Panc1 (cell line): ENCODE results near the gene PROCR. TPM values are rescaled to one million over a fixed set of nuclear protein-coding genes. Genes with fewer than 3 reads are reported as not detected.

Source experiments
- ATAC-seq: fragments of 200-7000 bp; cut with Tn5 transposase; 2 replicates; pipeline ENCODE4 v1.9.1; 2020; ENCODE audit warnings: mild to moderate bottlenecking, moderate library complexity
- BruUV-seq: library from RNA; stranded (reverse); fragments of 400-500 nt; replicated peaks from 2 replicates; lab custom pipeline; 2021; lab: Mats Ljungman, UMichigan
- CTCF ChIA-PET: fragments of 300-600 bp; sonication (Branson Sonifier 250); formaldehyde crosslinking; loops from one replicate; lab custom pipeline; 2022; ENCODE audit warnings: antibody characterized with exemption; lab: Charles Lee
- POLR2A ChIA-PET: fragments of 300-600 bp; sonication (Branson Sonifier 250); formaldehyde crosslinking; loops from one replicate; lab custom pipeline; 2022; ENCODE audit warnings: antibody characterized with exemption; lab: Charles Lee
- DNase-seq: peaks from one replicate; pipeline ENCODE4 v3.0.0-alpha.2; 2010; ENCODE audit warnings: low read depth, low spot score
- H3K27ac ChIP-seq: 2 replicates; pipeline ENCODE4 v1.5.1; 2011; ENCODE audit warnings: mild to moderate bottlenecking, low read length, inconsistent platforms
- H3K27me3 ChIP-seq: fragments of 200-500 bp; sonication (Bioruptor generic); 2 replicates; pipeline ENCODE4 v1.6.0; 2014; ENCODE audit warnings: low read length, inconsistent platforms; ENCODE audit not compliant: control insufficient read depth, insufficient read depth
- H3K36me3 ChIP-seq: fragments of 200-500 bp; sonication (Bioruptor generic); 2 replicates; pipeline ENCODE4 v1.5.1; 2014; ENCODE audit warnings: inconsistent platforms, mild to moderate bottlenecking, low read length, moderate library complexity; ENCODE audit not compliant: control insufficient read depth, insufficient read depth
- H3K4me1 ChIP-seq: 2 replicates; pipeline ENCODE4 v1.5.1; 2011; ENCODE audit warnings: inconsistent platforms, mild to moderate bottlenecking, low read length, moderate library complexity; ENCODE audit not compliant: control insufficient read depth, insufficient read depth
- H3K4me3 ChIP-seq, 2 experiments: 2 replicates each; pipeline ENCODE4 v1.5.1; 2011 to 2012; ENCODE audit warnings: low read depth in 2 of 2, low read length in 2 of 2, mild to moderate bottlenecking in 2 of 2, inconsistent platforms in 1 of 2, moderate library complexity in 1 of 2
- H3K9me3 ChIP-seq: fragments of 200-500 bp; sonication (Bioruptor generic); 2 replicates; pipeline ENCODE4 v1.5.1; 2014; ENCODE audit warnings: low read depth, mild to moderate bottlenecking, inconsistent platforms, low read length, moderate library complexity; ENCODE audit not compliant: control insufficient read depth, insufficient read depth
- CTCF ChIP-seq: fragments of 450-650 bp; IDR thresholded peaks from 2 replicates; pipeline ENCODE4 v1.5.1; 2017; ENCODE audit warnings: mild to moderate bottlenecking
- POLR2AphosphoS5 ChIP-seq: IDR thresholded peaks from 2 replicates; pipeline ENCODE4 v1.6.1; 2012; ENCODE audit warnings: mild to moderate bottlenecking, low read depth, low read length, moderate library complexity
- SIN3A ChIP-seq: IDR thresholded peaks from 2 replicates; pipeline ENCODE4 v1.6.1; 2012; ENCODE audit warnings: low read depth, mild to moderate bottlenecking, low read length, moderate library complexity, borderline replicate concordance; ENCODE audit not compliant: insufficient read depth
- TCF7L2 ChIP-seq: IDR thresholded peaks from 2 replicates; pipeline ENCODE4 v1.6.1; 2011; ENCODE audit warnings: mild to moderate bottlenecking, low read depth, low read length, inconsistent platforms
- in situ Hi-C: cut with HindIII; loops from 2 replicates; pipeline ENCODE4 v1.10.0; 2016; ENCODE audit warnings: low sequenced_read_pairs, low pct_unique_long_range_greater_than_20kb
- intact Hi-C: fragments of 100-400 bp; cut with micrococcal nuclease; formaldehyde crosslinking; loops from one replicate; pipeline ENCODE4 v1.10.0; 2022; ENCODE audit not compliant: unreplicated experiment
- total RNA-seq: library from RNA; stranded (reverse); gene quantifications from one replicate; pipeline ENCODE4 v1.2.1, GENCODE V29; 2021; ENCODE audit not compliant: unreplicated experiment
- TF ChIP-seq, protein P1 (sequence below), 2 experiments: IDR thresholded peaks; 2 replicates each; pipeline ENCODE4 v1.6.1; 2011 to 2012; ENCODE audit warnings: low read depth in 2 of 2, control low read depth in 1 of 2, low read length in 1 of 2, mild to moderate bottlenecking in 1 of 2, moderate library complexity in 1 of 2; ENCODE audit not compliant: insufficient read depth in 1 of 2

PROCR gene
- total RNA-seq, 1 experiment from 2014 or later, result 38.0 TPM

GRCh38 chr20:35133735-35134134 is 38.1 kb upstream of the PROCR start:
- peaks cover 2% of the 10 kb centered on the region; the same call in 1 of the 2 replicates for H3K36me3 ChIP-seq
- H3K27ac ChIP-seq, result no peak overlapping the region
- H3K9me3 ChIP-seq, result no peaks in the 10 kb centered on the region
- intact Hi-C loops, result no loop called here
- no peak for TF ChIP-seq SIN3A
- TF ChIP-seq CTCF, result no peak
- TF ChIP-seq TCF7L2, result no peak
- TF ChIP-seq, protein P1, sequence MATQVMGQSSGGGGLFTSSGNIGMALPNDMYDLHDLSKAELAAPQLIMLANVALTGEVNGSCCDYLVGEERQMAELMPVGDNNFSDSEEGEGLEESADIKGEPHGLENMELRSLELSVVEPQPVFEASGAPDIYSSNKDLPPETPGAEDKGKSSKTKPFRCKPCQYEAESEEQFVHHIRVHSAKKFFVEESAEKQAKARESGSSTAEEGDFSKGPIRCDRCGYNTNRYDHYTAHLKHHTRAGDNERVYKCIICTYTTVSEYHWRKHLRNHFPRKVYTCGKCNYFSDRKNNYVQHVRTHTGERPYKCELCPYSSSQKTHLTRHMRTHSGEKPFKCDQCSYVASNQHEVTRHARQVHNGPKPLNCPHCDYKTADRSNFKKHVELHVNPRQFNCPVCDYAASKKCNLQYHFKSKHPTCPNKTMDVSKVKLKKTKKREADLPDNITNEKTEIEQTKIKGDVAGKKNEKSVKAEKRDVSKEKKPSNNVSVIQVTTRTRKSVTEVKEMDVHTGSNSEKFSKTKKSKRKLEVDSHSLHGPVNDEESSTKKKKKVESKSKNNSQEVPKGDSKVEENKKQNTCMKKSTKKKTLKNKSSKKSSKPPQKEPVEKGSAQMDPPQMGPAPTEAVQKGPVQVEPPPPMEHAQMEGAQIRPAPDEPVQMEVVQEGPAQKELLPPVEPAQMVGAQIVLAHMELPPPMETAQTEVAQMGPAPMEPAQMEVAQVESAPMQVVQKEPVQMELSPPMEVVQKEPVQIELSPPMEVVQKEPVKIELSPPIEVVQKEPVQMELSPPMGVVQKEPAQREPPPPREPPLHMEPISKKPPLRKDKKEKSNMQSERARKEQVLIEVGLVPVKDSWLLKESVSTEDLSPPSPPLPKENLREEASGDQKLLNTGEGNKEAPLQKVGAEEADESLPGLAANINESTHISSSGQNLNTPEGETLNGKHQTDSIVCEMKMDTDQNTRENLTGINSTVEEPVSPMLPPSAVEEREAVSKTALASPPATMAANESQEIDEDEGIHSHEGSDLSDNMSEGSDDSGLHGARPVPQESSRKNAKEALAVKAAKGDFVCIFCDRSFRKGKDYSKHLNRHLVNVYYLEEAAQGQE (IDR thresholded peaks at IDR 0.05; ENCODE audit: insufficient read depth in 1 of 2, low read depth in 2 of 2, low read length in 1 of 2), result no peak
- TF ChIP-seq POLR2AphosphoS5, result no peak
- H3K4me3 ChIP-seq, result no peak overlapping the region
- ChIA-PET POLR2A (interaction anchor here (0.6 kb wide), 1 partner anchor 77 kb away, joined by 6 read pairs; no protein-coding TSS in a partner anchor), CTCF (no interaction called here)
- H3K4me1 ChIP-seq, result no peaks in the 10 kb centered on the region
- in situ Hi-C loops, result no loop called here
- H3K27me3 ChIP-seq, result no peaks in the 10 kb centered on the region
- ATAC-seq, result no peak
- DNase-seq, result no peak
- BruUV-seq, result no TSS peak

DNA sequence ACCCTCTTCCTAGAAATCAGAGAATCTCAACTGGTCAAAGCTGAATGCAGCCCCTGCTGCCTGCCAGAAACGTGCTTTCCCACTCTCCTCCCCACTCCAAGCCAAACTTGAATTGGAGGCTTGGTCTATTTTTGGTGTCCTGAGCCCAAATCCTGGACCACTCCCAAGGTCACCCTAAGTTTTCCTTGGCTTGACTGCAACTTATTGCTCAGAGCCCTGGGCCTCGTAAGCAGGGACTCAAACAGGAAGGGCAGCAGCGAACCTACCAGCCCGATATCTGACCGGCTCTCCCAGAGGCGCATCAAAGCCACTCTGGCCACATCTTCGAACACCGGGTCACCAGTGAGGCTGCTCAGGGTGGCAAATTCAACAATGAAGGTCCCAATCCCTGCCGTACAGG is 37.4 kb upstream of the PROCR start:
- H3K4me3 ChIP-seq, result no peak overlapping the region
- in situ Hi-C loops, result no loop called here
- DNase-seq (no peak), ATAC-seq (no peak)
- no TSS peak for BruUV-seq
- no peaks in the 10 kb centered on the region for H3K4me1 ChIP-seq
- ChIA-PET CTCF (no interaction called here), POLR2A (no interaction called here)
- intact Hi-C loops, result no loop called here
- H3K36me3 ChIP-seq, result peaks cover 2% of the 10 kb centered on the region; the same call in 1 of the 2 replicates
- no peaks in the 10 kb centered on the region for H3K27me3 ChIP-seq
- no peaks in the 10 kb centered on the region for H3K9me3 ChIP-seq
- no peak for TF ChIP-seq POLR2AphosphoS5
- TF ChIP-seq CTCF, result no peak
- TF ChIP-seq, protein P1 (IDR thresholded peaks at IDR 0.05; ENCODE audit: insufficient read depth in 1 of 2, low read depth in 2 of 2, low read length in 1 of 2), result no peak
- TF ChIP-seq SIN3A, result no peak
- no peak for TF ChIP-seq TCF7L2
- no peak overlapping the region for H3K27ac ChIP-seq
